H1 (cell line): Measurements from ENCODE around the gene INCENP. TPM values are rescaled to one million over a fixed set of nuclear protein-coding genes. Genes with fewer than 3 reads are reported as not detected.

Experiments
- ATF2 ChIP-seq: IDR thresholded peaks from 2 replicates; pipeline ENCODE4 v1.6.1; 2012; ENCODE audit warnings: low read length, inconsistent platforms
- CBX5 ChIP-seq: fragments of 300-800, 300-1000 bp; sonication (generic); IDR thresholded peaks from 2 replicates; pipeline ENCODE4 v1.7.1; 2016; ENCODE audit warnings: antibody characterized with exemption, low read length, low read depth
- KDM1A ChIP-seq: fragments of 200-600, 300-600 bp; sonication (generic); IDR thresholded peaks from 2 replicates; pipeline ENCODE4 v1.7.1; 2016; ENCODE audit warnings: mild to moderate bottlenecking, low read length, borderline replicate concordance
- POU5F1 ChIP-seq: IDR thresholded peaks from 2 replicates; pipeline ENCODE4 v1.6.1; 2011; ENCODE audit warnings: low read depth, mild to moderate bottlenecking, low read length, moderate library complexity
- polyA plus RNA-seq, 7 experiments: library from polyadenylated mRNA; depleted of rRNA in 3 of 7; stranded (reverse) in 5 of 7; unstranded in 2 of 7; fragments of >200 nt in 5 of 7; fragments of 200-250 nt in 2 of 7; gene quantifications; 1 replicate in 5 of 7; 2 replicates in 1 of 7; 4 replicates in 1 of 7; pipeline versions ENCODE4 v1.2.1 to v1.2.3, GENCODE V29; 2011 to 2013; ENCODE audit warnings: missing spikeins in 2 of 7, mixed read lengths in 2 of 7
- total RNA-seq: library from RNA; stranded (reverse); fragmentation: NEBNext Ultra II Directional; extraction: Animal tissue kit (Norgen Biotek cat#: 25700); gene quantifications from 2 replicates; pipeline ENCODE4 v1.2.1, GENCODE V29; 2021

The INCENP gene
- total and polyA plus RNA-seq, 2 of the 8 experiments (the other 6 are each of a cell fraction or from before 2014, with no cell fraction given), result 25.4 to 132 TPM

DNA sequence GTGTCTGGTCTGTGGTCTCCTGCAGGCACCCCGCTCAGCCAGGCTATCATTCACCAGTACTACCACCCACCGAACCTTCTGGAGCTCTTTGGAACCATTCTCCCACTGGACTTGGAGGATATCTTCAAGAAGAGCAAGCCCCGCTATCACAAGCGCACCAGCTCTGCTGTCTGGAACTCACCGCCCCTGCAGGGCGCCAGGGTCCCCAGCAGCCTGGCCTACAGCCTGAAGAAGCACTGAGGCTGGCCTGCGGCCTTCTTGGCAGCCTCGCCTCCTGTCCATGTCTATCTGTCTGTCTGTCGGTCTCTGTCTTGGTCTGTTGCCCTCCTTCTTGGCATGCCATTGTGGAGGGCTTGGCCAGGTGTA is 27.9 kb downstream of the INCENP start (continued):
- TF ChIP-seq POU5F1 (no peak), KDM1A (no peak), CBX5 (no peak), ATF2 (no peak)
